ENCODE measurements around the gene OSCP1. TPM values are rescaled to one million over a fixed set of nuclear protein-coding genes. Genes with fewer than 3 reads are reported as not detected.

OSCP1 gene
- total RNA-seq, 1 donor from 2014 or later, result 17.1 TPM

DNA sequence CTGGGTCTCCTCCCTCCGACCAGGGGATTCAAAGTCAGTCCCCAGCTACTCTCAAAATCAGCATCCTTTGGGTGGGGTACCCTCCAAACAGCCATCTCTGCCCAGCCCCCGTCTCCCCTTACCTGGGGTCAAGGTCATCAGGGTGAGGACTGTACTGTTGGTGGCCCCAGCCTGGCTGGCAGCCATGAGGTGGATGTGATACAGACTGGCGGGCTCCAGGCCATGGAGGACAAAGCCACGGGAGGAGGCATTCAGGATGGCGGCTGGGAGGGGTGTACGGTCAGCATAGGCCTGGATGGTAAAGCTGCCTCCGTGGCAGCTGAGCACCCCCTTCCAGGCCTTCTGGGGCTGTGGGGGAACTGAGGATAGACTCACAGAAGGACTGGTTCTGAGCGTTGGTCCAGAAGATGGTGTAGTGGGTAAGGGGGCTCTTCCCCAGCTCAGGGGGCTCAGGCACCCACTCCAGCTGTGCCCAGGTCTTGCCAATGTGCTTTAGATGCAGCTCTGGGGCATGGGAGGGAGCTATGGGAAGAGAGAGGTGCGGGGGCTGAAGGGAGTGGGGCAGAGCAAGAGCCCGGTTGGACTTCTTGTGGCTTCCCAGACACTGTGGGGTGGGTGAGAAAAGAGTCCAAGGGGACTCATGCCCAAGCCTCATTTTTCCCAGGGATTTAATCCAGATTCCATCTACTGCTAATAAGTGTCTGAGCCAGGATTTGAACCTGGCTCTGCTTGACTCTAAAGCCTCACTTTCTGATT lies 17.6 kb upstream of the OSCP1 start:
- H3K27me3 ChIP-seq (ENCODE audit: low read depth), result no peaks in the 10 kb centered on the region
- H3K36me3 ChIP-seq, result no peaks in the 10 kb centered on the region
- intact Hi-C loops (cut with DNase I), result no loop called here
- no peak for ATAC-seq
- TF ChIP-seq, protein P1, sequence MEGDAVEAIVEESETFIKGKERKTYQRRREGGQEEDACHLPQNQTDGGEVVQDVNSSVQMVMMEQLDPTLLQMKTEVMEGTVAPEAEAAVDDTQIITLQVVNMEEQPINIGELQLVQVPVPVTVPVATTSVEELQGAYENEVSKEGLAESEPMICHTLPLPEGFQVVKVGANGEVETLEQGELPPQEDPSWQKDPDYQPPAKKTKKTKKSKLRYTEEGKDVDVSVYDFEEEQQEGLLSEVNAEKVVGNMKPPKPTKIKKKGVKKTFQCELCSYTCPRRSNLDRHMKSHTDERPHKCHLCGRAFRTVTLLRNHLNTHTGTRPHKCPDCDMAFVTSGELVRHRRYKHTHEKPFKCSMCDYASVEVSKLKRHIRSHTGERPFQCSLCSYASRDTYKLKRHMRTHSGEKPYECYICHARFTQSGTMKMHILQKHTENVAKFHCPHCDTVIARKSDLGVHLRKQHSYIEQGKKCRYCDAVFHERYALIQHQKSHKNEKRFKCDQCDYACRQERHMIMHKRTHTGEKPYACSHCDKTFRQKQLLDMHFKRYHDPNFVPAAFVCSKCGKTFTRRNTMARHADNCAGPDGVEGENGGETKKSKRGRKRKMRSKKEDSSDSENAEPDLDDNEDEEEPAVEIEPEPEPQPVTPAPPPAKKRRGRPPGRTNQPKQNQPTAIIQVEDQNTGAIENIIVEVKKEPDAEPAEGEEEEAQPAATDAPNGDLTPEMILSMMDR (IDR thresholded peaks at IDR 0.05), result no peak
- no peak overlapping the region for H3K27ac ChIP-seq
- H3K4me3 ChIP-seq, result no peak overlapping the region
- no peak for DNase-seq
- H3K9me3 ChIP-seq, result no peaks in the 10 kb centered on the region
- H3K4me1 ChIP-seq, result peaks cover 20% of the 10 kb centered on the region

DNA sequence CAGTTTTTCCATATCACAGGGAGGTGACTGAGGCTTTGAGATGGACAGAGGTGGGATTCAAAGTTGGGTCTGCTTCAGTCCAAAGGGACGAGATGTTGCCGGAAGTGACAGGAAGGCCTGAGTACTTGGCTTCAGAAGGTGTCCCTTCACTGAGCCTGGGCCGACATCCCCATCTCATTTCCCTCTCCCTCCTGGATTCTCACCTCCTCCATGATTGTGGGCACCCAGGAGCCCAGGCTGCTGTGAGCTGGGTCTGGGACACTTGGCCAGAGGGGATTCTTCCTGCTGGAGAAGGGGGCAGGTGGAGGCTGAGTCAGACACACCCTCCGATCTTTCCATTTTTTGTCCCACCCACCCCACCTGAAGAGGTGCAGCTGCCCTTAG lies 16.8 kb upstream of the OSCP1 start:
- Histone ChIP-seq H3K36me3 (peaks cover 5% of the 10 kb centered on the region), H3K4me3 (no peak overlapping the region), H3K27me3 (ENCODE audit: low read depth) (no peaks in the 10 kb centered on the region), H3K27ac (no peak overlapping the region), H3K4me1 (peaks cover 25% of the 10 kb centered on the region), H3K9me3 (no peaks in the 10 kb centered on the region)
- no peak for DNase-seq
- TF ChIP-seq, protein P1 (IDR thresholded peaks at IDR 0.05), result no peak
- ATAC-seq, result no peak
- intact Hi-C loops (cut with DNase I), result no loop called here

DNA sequence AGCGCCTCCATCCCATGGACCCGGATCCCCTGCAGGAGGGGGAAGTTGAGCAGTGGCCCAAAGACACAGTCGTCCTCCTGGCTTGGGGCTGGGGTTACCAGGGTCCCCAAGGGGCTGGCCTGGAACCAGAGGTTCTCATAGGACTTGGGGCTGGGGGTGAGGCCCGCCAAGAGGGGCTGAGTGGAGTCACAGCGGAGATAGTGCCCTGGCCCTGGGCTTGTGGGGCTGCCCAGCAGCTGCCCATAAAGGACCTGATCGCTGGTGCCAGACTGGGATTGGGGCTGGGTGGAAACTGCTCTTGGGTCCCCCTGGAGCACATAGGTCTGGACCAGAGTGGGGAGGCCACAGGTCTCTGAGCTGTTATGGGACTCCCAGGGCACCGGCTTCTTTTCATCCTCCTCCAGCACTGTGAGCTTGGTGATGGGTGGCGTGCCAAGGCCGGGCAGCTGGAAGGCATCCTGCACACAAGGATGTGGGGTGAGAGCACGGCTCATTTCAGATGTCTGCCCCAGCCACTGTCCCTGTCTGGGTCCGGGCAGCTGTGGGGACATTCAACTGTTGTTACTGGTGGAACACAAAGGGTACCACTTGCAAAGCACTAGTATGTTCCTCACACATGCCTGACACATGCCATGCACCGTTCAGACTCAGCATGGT lies 16.2 kb upstream of the OSCP1 start:
- peaks cover 25% of the 10 kb centered on the region for H3K4me1 ChIP-seq
- no peak overlapping the region for H3K4me3 ChIP-seq
- H3K27me3 ChIP-seq (ENCODE audit: low read depth), result no peaks in the 10 kb centered on the region
- DNase-seq, result no peak
- TF ChIP-seq, protein P1 (IDR thresholded peaks at IDR 0.05), result no peak
- peaks cover 10% of the 10 kb centered on the region for H3K36me3 ChIP-seq
- no peak for ATAC-seq
- intact Hi-C loops (cut with DNase I), result no loop called here
- no peaks in the 10 kb centered on the region for H3K9me3 ChIP-seq
- no peak overlapping the region for H3K27ac ChIP-seq

DNA sequence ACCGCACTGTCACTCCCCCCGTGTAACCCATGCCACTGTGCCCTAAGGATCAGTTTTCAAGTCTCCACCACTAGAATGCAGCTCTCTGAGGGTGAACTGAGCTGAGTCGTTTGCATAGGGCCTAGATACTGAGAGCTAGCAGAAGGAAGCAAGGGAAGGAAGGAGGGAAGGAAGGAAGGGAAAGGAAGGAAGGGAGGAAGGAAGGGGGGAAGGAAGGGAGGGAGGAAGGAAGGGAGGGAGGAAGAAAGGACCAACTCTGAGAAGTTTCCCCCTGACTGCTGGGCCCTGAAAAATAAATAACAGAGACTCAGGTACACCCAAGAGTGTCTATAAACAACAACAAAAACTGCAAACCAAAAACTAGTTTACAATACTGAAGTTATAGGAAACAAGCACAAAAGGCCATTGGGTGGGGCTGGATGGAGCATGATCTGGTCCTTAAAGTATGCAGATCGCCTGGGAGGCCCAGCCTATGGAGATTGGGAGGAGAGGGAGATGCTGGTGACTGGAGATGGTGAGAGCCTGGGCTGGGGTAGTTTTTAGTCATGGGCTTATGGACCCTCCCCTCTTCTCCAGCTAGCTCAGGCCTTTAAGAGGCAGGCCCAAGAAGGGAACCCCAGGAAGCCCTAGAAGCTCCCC lies 15.6 kb upstream of the OSCP1 start:
- H3K9me3 ChIP-seq, result no peaks in the 10 kb centered on the region
- H3K27me3 ChIP-seq (ENCODE audit: low read depth), result no peaks in the 10 kb centered on the region
- no peak overlapping the region for H3K4me3 ChIP-seq
- intact Hi-C loops (cut with DNase I), result no loop called here
- ATAC-seq (no peak), DNase-seq (no peak)
- peak overlapping the region; percentile 91 for H3K27ac ChIP-seq
- TF ChIP-seq, protein P1 (IDR thresholded peaks at IDR 0.05), result no peak
- peaks cover 17% of the 10 kb centered on the region for H3K36me3 ChIP-seq
- H3K4me1 ChIP-seq, result peaks cover 25% of the 10 kb centered on the region

DNA sequence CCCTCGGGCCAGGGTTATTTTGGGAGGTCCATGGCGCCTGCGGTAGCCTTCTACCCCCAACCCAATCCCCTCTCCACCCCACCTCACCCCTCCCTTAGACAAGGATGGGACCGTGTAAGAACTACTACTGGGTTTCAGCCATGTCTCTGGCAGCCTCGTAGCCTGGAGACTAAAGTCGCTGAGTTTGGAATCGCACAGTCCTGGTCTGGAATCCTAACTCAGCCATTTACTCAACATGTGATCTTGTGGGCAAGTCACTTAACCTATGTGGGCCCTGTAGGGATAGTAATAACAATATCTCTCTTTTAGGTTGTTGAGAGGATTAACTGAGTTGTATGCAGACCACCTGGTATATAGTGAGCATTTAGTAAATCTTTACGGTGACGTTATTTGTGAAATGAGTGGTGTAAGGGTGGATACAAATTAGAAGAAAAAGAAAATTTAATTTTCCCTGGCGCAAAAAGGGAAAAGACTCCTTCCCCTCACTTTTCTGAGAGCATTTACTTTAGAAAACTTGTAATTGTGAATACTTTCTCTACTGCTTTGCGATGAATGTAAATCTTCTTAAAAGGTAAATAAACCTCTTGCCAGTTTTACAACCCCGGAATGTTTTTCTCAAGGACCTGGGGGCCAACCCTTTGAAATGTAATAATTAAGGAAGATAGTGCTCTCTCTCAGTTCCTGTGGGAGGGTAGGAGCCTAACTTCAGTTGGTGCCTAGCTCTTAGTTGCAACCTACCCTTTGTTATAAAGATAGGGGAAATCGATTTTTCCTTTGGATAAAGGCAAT lies 14.5 kb upstream of the OSCP1 start:
- Histone ChIP-seq H3K27ac (peak overlapping the region; percentile 91), H3K36me3 (peaks cover 27% of the 10 kb centered on the region), H3K4me3 (peak overlapping the region; percentile 98), H3K4me1 (peaks cover 25% of the 10 kb centered on the region), H3K9me3 (no peaks in the 10 kb centered on the region), H3K27me3 (ENCODE audit: low read depth) (no peaks in the 10 kb centered on the region)
- TF ChIP-seq, protein P1 (IDR thresholded peaks at IDR 0.05), result no peak
- ATAC-seq (peak; percentile 61 to 65), DNase-seq (no peak)
- intact Hi-C loops (cut with DNase I), result no loop called here
